IMR-90 (cell line): Measurements from ENCODE around the gene HSD17B3. TPM values are rescaled to one million over a fixed set of nuclear protein-coding genes. Genes with fewer than 3 reads are reported as not detected.

Source experiments
- ATAC-seq: fragments of 200-7000 bp; cut with Tn5 transposase; 2 replicates; pipeline ENCODE4 v1.9.1; 2020; ENCODE audit warnings: low read depth, mild to moderate bottlenecking, moderate library complexity
- BruUV-seq: library from RNA; stranded (reverse); fragments of 400-500 nt; replicated peaks from 2 replicates; lab custom pipeline; 2021; lab: Mats Ljungman, UMichigan
- CTCF ChIA-PET: fragments of 300-600 bp; formaldehyde crosslinking; extraction: SDS; loops from one replicate; lab custom pipeline; 2021; ENCODE audit warnings: antibody characterized with exemption; lab: Yijun Ruan, JAX
- POLR2A ChIA-PET: fragments of 300-600 bp; sonication (Branson Sonifier 250); formaldehyde crosslinking; loops from one replicate; lab custom pipeline; 2022; ENCODE audit warnings: antibody characterized with exemption; ENCODE audit not compliant: unreplicated experiment; lab: Charles Lee
- DNase-seq: peaks from one replicate; pipeline ENCODE4 v3.0.0; 2013
- H2AFZ ChIP-seq: replicated peaks from 2 replicates; pipeline ENCODE3; 2013; ENCODE audit warnings: low read length, mild to moderate bottlenecking; ENCODE audit not compliant: poor library complexity
- H2AK5ac ChIP-seq: 2 replicates; pipeline ENCODE4 v1.6.1; 2013; ENCODE audit warnings: low read depth, low read length, inconsistent platforms
- H2AK9ac ChIP-seq: replicated peaks from 2 replicates; pipeline ENCODE3; 2013; ENCODE audit warnings: mild to moderate bottlenecking, low read depth, low read length, moderate library complexity; ENCODE audit not compliant: poor library complexity
- H2BK120ac ChIP-seq: 2 replicates; pipeline ENCODE4 v1.6.1; 2013; ENCODE audit warnings: low read depth, low read length, inconsistent platforms
- H2BK15ac ChIP-seq: 3 replicates; pipeline ENCODE4 v1.6.1; 2013; ENCODE audit warnings: low read depth, low read length, inconsistent platforms
- H2BK20ac ChIP-seq: 2 replicates; pipeline ENCODE4 v1.6.1; 2013; ENCODE audit warnings: low read depth, mild to moderate bottlenecking, inconsistent platforms, low read length, moderate library complexity
- H2BK5ac ChIP-seq: 2 replicates; pipeline ENCODE4 v1.6.1; 2013; ENCODE audit warnings: mild to moderate bottlenecking, low read depth, low read length, inconsistent platforms; ENCODE audit not compliant: poor library complexity, severe bottlenecking
- H3K14ac ChIP-seq: replicated peaks from 2 replicates; pipeline ENCODE4 v1.6.1; 2013; ENCODE audit warnings: low read depth, low read length, inconsistent platforms
- H3K18ac ChIP-seq: 2 replicates; pipeline ENCODE4 v1.6.1; 2013; ENCODE audit warnings: low read depth, low read length, control low read depth
- H3K23ac ChIP-seq: 2 replicates; pipeline ENCODE4 v1.6.1; 2013; ENCODE audit warnings: low read depth, low read length, inconsistent platforms
- H3K27ac ChIP-seq: 2 replicates; pipeline ENCODE4 v1.5.1; 2013; ENCODE audit warnings: mild to moderate bottlenecking, control low read depth, low read length; ENCODE audit not compliant: insufficient read depth
- H3K27me3 ChIP-seq: 2 replicates; pipeline ENCODE4 v1.6.1; 2013; ENCODE audit warnings: low read length; ENCODE audit not compliant: control insufficient read depth, insufficient read depth
- H3K36me3 ChIP-seq: 2 replicates; pipeline ENCODE4 v1.6.1; 2013; ENCODE audit warnings: low read length, mixed read lengths; ENCODE audit not compliant: control insufficient read depth, insufficient read depth
- H3K4ac ChIP-seq: 2 replicates; pipeline ENCODE4 v1.6.1; 2013; ENCODE audit warnings: low read depth, low read length, inconsistent platforms
- H3K4me1 ChIP-seq: 2 replicates; pipeline ENCODE4 v1.6.1; 2013; ENCODE audit warnings: low read length, mixed read lengths; ENCODE audit not compliant: control insufficient read depth, insufficient read depth
- H3K4me2 ChIP-seq: 2 replicates; pipeline ENCODE4 v1.6.1; 2013; ENCODE audit warnings: low read depth, mild to moderate bottlenecking, control low read depth, low read length, moderate library complexity
- H3K4me3 ChIP-seq: 2 replicates; pipeline ENCODE4 v1.5.1; 2013; ENCODE audit warnings: low read depth, mild to moderate bottlenecking, control low read depth, low read length, moderate library complexity; ENCODE audit not compliant: insufficient read depth
- H3K56ac ChIP-seq: 2 replicates; pipeline ENCODE4 v1.6.1; 2013; ENCODE audit warnings: low read length, inconsistent platforms; ENCODE audit not compliant: insufficient read depth; ENCODE audit errors: extremely low read depth
- H3K79me1 ChIP-seq, 2 experiments: 2 replicates each; pipeline ENCODE4 v1.6.1; 2013; ENCODE audit warnings: low read length in 2 of 2, inconsistent platforms in 1 of 2, low read depth in 1 of 2
- H3K9ac ChIP-seq: 2 replicates; pipeline ENCODE4 v1.6.1; 2013; ENCODE audit warnings: low read depth, low read length, control low read depth
- H3K9me1 ChIP-seq: 2 replicates; pipeline ENCODE4 v1.6.1; 2013; ENCODE audit warnings: low read length, inconsistent platforms; ENCODE audit not compliant: insufficient read depth
- H3K9me3 ChIP-seq: 2 replicates; pipeline ENCODE4 v1.6.1; 2013; ENCODE audit warnings: low read length; ENCODE audit not compliant: control insufficient read depth, insufficient read depth
- H4K20me1 ChIP-seq: 2 replicates; pipeline ENCODE4 v1.6.1; 2013; ENCODE audit warnings: low read length, inconsistent platforms; ENCODE audit not compliant: insufficient read depth
- H4K5ac ChIP-seq: 2 replicates; pipeline ENCODE4 v1.6.1; 2013; ENCODE audit warnings: mild to moderate bottlenecking, low read depth, low read length, control low read depth
- H4K8ac ChIP-seq, 2 experiments: 2 replicates each; pipeline ENCODE4 v1.6.1; 2013; ENCODE audit warnings: low read depth in 2 of 2, low read length in 2 of 2, control low read depth in 1 of 2, inconsistent platforms in 1 of 2
- H4K91ac ChIP-seq: 2 replicates; pipeline ENCODE4 v1.6.1; 2013; ENCODE audit warnings: low read depth, low read length, inconsistent platforms; ENCODE audit not compliant: insufficient read depth
- CEBPB ChIP-seq: IDR thresholded peaks from 2 replicates; pipeline ENCODE4 v1.6.1; 2012; ENCODE audit warnings: low read depth, low read length, improper control_type of control experiment
- CTCF ChIP-seq: conservative IDR thresholded peaks from 2 replicates; pipeline ENCODE4 v1.5.1; 2012; ENCODE audit warnings: mild to moderate bottlenecking, low read depth, low read length, improper control_type of control experiment
- POLR2A ChIP-seq: IDR thresholded peaks from 2 replicates; pipeline ENCODE4 v1.6.1; 2012; ENCODE audit warnings: mild to moderate bottlenecking, low read depth, low read length
- RCOR1 ChIP-seq: IDR thresholded peaks from 2 replicates; pipeline ENCODE4 v1.6.1; 2012; ENCODE audit warnings: mild to moderate bottlenecking, low read length, improper control_type of control experiment; ENCODE audit not compliant: insufficient replicate concordance
- SMC3 ChIP-seq: fragments of 150-350 bp; IDR thresholded peaks from 2 replicates; pipeline ENCODE4 v1.6.1; 2016; ENCODE audit warnings: low read depth, mild to moderate bottlenecking, antibody characterized with exemption, low read length, moderate library complexity
- WGBS, 2 experiments: methylation state at CpG; one replicate each; pipeline versions ENCODE4 v1.1.5 to v1.1.7; 2013; ENCODE audit warnings: missing lambda C conversion rate in 2 of 2; ENCODE audit not compliant: insufficient read length in 1 of 2; ENCODE audit errors: extremely low coverage in 2 of 2; 5-methylcytosine and 5-hydroxymethylcytosine counted together
- dilution Hi-C: fragments of 300-500 bp; cut with HindIII; formaldehyde crosslinking; loops from one replicate; pipeline ENCODE4 v1.14.3; 2018; ENCODE audit warnings: low sequenced_read_pairs; ENCODE audit not compliant: unreplicated experiment
- in situ Hi-C: fragments of 300-500 bp; cut with MboI; formaldehyde crosslinking; loops from 3 replicates; pipeline ENCODE4 v1.14.3; 2019; ENCODE audit warnings: low sequenced_read_pairs, inconsistent platforms, mixed read lengths
- intact Hi-C: fragments of 100-400 bp; cut with micrococcal nuclease; formaldehyde crosslinking; loops from 2 replicates; pipeline ENCODE4 v1.10.0; 2022
- polyA plus RNA-seq, 3 experiments: library from polyadenylated mRNA; depleted of rRNA; stranded (reverse); fragments of >200 nt; gene quantifications; 2 replicates each; pipeline ENCODE4 v1.2.3, GENCODE V29; 2012; ENCODE audit warnings: low replicate concordance in 1 of 3
- total RNA-seq: library from RNA; depleted of rRNA; stranded (reverse); fragments of >200 nt; gene quantifications from 2 replicates; pipeline ENCODE4 v1.2.3, GENCODE V29; 2012

The HSD17B3 gene
- total and polyA plus RNA-seq, 2 of the 4 experiments (the other 2 are of a cell fraction): 0.18 TPM; not detected in 1

- no peak for ATAC-seq
Observed at GRCh38 chr9:96222132-96222531, 79.8 kb downstream of the HSD17B3 start.

More at GRCh38 chr9:96222132-96222531, 79.8 kb downstream of the HSD17B3 start:
- Histone ChIP-seq H3K4me2 (no peak overlapping the region), H3K27me3 (peaks cover 7% of the 10 kb centered on the region), H3K9me3 (no peaks in the 10 kb centered on the region), H4K20me1 (no peaks in the 10 kb centered on the region), H3K36me3 (no peaks in the 10 kb centered on the region), H2AFZ (no peak overlapping the region), H3K18ac (no peak overlapping the region), H4K5ac (no peak overlapping the region), H3K9me1 (no peaks in the 10 kb centered on the region), H2BK5ac (no peak overlapping the region), H3K9ac (no peak overlapping the region), H3K27ac (no peak overlapping the region), H3K4me3 (no peak overlapping the region), H4K91ac (no peak overlapping the region), H2BK20ac (no peak overlapping the region), H2AK9ac (no peak overlapping the region), H3K4ac (no peak overlapping the region), H2AK5ac (no peak overlapping the region), H3K79me1 (no peaks in the 10 kb centered on the region), H4K8ac (no peak overlapping the region), H2BK120ac (no peak overlapping the region), H3K23ac (no peak overlapping the region), H3K14ac (no peak overlapping the region), H3K4me1 (peaks cover 2% of the 10 kb centered on the region; the same call in 1 of the 2 replicates), H2BK15ac (no peak overlapping the region), H3K56ac (no peak overlapping the region)
- TF ChIP-seq RCOR1 (no peak), POLR2A (no peak), CEBPB (no peak), CTCF (peak; percentile 43), SMC3 (no peak)
- in situ Hi-C loops (loop anchor here (25.0 kb wide), 2 partner anchors 485 to 885 kb away; no protein-coding TSS in a partner anchor), intact Hi-C loops (no loop called here), dilution Hi-C loops (no loop called here)
- POLR2A ChIA-PET: no interaction called here
- WGBS, 2 experiments: no CpG with 5 or more reads among the region's 2 CpGs
- CTCF ChIA-PET: no interaction called here
- DNase-seq: no peak
- no TSS peak for BruUV-seq
